Measurements from ENCODE around the gene PDLIM5. TPM values are rescaled to one million over a fixed set of nuclear protein-coding genes. Genes with fewer than 3 reads are reported as not detected.

PDLIM5 gene
- total RNA-seq, 2 experiments from 2014 or later: 14.8 to 18.3 TPM

GRCh38 chr4:94408549-94409374 is 43.0 kb upstream of the PDLIM5 start:
- intact Hi-C loops (cut with micrococcal nuclease): no loop called here
- TF ChIP-seq CTCF (IDR thresholded peaks at IDR 0.05): no peak
- no peak overlapping the region for H3K4me3 Mint-ChIP-seq
- POLR2A ChIA-PET: interaction anchor here (1.0 kb wide), 1 partner anchor 13 kb away, joined by 3 read pairs; no protein-coding TSS in a partner anchor
- peaks cover 3% of the 10 kb centered on the region for H3K27me3 Mint-ChIP-seq
- CTCF ChIA-PET: interaction anchor here (1.1 to 2.0 kb wide), 7 partner anchors 9 to 212 kb away, joined by 3 to 11 read pairs (median 3); no protein-coding TSS in a partner anchor
- no peak overlapping the region for H3K27ac Mint-ChIP-seq
- no peak for ATAC-seq
- H3K4me1 Mint-ChIP-seq (ENCODE audit: low read depth): no peaks in the 10 kb centered on the region
- DNase-seq: no peak
- no peaks in the 10 kb centered on the region for H3K36me3 Mint-ChIP-seq (ENCODE audit: low read depth)
- H3K9me3 Mint-ChIP-seq: no peaks in the 10 kb centered on the region

GRCh38 chr4:94409375-94409679 is 42.4 kb upstream of the PDLIM5 start:
- DNase-seq: no peak
- H3K27ac Mint-ChIP-seq: no peak overlapping the region
- ChIA-PET POLR2A (no interaction called here), CTCF (interaction anchor here (1.2 to 1.3 kb wide), 2 partner anchors 8 to 22 kb away, joined by 3 to 4 read pairs; no protein-coding TSS in a partner anchor)
- TF ChIP-seq CTCF (IDR thresholded peaks at IDR 0.05): no peak
- intact Hi-C loops (cut with micrococcal nuclease): no loop called here
- H3K27me3 Mint-ChIP-seq: peaks cover 5% of the 10 kb centered on the region
- H3K9me3 Mint-ChIP-seq: no peaks in the 10 kb centered on the region
- H3K4me1 Mint-ChIP-seq (ENCODE audit: low read depth): no peaks in the 10 kb centered on the region
- no peak overlapping the region for H3K4me3 Mint-ChIP-seq
- ATAC-seq: no peak
- no peaks in the 10 kb centered on the region for H3K36me3 Mint-ChIP-seq (ENCODE audit: low read depth)

- ChIA-PET CTCF (no interaction called here), POLR2A (no interaction called here)
- no peaks in the 10 kb centered on the region for H3K4me1 Mint-ChIP-seq (ENCODE audit: low read depth)
- intact Hi-C loops (cut with micrococcal nuclease): no loop called here
- H3K9me3 Mint-ChIP-seq: no peaks in the 10 kb centered on the region
- H3K27ac Mint-ChIP-seq: no peak overlapping the region
- peaks cover 7% of the 10 kb centered on the region for H3K27me3 Mint-ChIP-seq
- TF ChIP-seq CTCF (IDR thresholded peaks at IDR 0.05): no peak
- DNase-seq (no peak), ATAC-seq (no peak)
- no peaks in the 10 kb centered on the region for H3K36me3 Mint-ChIP-seq (ENCODE audit: low read depth)
- no peak overlapping the region for H3K4me3 Mint-ChIP-seq
Observed at GRCh38 chr4:94409962-94410361, 41.8 kb upstream of the PDLIM5 start.

- Mint-ChIP-seq H3K27me3 (peaks cover 8% of the 10 kb centered on the region), H3K4me1 (ENCODE audit: low read depth) (no peaks in the 10 kb centered on the region), H3K36me3 (ENCODE audit: low read depth) (no peaks in the 10 kb centered on the region), H3K9me3 (no peaks in the 10 kb centered on the region), H3K27ac (no peak overlapping the region), H3K4me3 (no peak overlapping the region)
- no peak for DNase-seq
- TF ChIP-seq CTCF (IDR thresholded peaks at IDR 0.05): no peak
- ATAC-seq: no peak
- POLR2A ChIA-PET: no interaction called here
- intact Hi-C loops (cut with micrococcal nuclease): no loop called here
- CTCF ChIA-PET: interaction anchor here (0.7 kb wide), 1 partner anchor 185 kb away, joined by 3 read pairs; no protein-coding TSS in a partner anchor
Observed at GRCh38 chr4:94410678-94411206, 41.0 kb upstream of the PDLIM5 start.

- no peak for TF ChIP-seq CTCF (IDR thresholded peaks at IDR 0.05)
- no peak for ATAC-seq
- H3K27me3 Mint-ChIP-seq: peaks cover 8% of the 10 kb centered on the region
- ChIA-PET CTCF (interaction anchor here (0.7 kb wide), 1 partner anchor 184 kb away, joined by 3 read pairs; no protein-coding TSS in a partner anchor), POLR2A (no interaction called here)
- no peak overlapping the region for H3K27ac Mint-ChIP-seq
- no peaks in the 10 kb centered on the region for H3K9me3 Mint-ChIP-seq
- H3K4me1 Mint-ChIP-seq (ENCODE audit: low read depth): no peaks in the 10 kb centered on the region
- intact Hi-C loops (cut with micrococcal nuclease): no loop called here
- no peak overlapping the region for H3K4me3 Mint-ChIP-seq
- DNase-seq: no peak
- H3K36me3 Mint-ChIP-seq (ENCODE audit: low read depth): no peaks in the 10 kb centered on the region
Observed at GRCh38 chr4:94411296-94411695, 40.4 kb upstream of the PDLIM5 start.

Measured in activated CD8-positive, alpha-beta T cell treated with anti-CD3 and anti-CD28 coated beads for 36 hours (primary cell).